Measurements from ENCODE around the gene SLC6A6.

GRCh38 chr3:14531856-14532395 lies 129.5 kb downstream of the SLC6A6 start:
- TF ChIP-seq, protein P1, sequence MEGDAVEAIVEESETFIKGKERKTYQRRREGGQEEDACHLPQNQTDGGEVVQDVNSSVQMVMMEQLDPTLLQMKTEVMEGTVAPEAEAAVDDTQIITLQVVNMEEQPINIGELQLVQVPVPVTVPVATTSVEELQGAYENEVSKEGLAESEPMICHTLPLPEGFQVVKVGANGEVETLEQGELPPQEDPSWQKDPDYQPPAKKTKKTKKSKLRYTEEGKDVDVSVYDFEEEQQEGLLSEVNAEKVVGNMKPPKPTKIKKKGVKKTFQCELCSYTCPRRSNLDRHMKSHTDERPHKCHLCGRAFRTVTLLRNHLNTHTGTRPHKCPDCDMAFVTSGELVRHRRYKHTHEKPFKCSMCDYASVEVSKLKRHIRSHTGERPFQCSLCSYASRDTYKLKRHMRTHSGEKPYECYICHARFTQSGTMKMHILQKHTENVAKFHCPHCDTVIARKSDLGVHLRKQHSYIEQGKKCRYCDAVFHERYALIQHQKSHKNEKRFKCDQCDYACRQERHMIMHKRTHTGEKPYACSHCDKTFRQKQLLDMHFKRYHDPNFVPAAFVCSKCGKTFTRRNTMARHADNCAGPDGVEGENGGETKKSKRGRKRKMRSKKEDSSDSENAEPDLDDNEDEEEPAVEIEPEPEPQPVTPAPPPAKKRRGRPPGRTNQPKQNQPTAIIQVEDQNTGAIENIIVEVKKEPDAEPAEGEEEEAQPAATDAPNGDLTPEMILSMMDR (IDR thresholded peaks at IDR 0.05): no peak
- no peak for TF ChIP-seq POLR2AphosphoS5 (IDR thresholded peaks at IDR 0.05)

Data from breast epithelium (tissue), 3 donors.